Activated naive CD8-positive, alpha-beta T cell treated with anti-CD3 and anti-CD28 coated beads for 36 hours (primary cell): ENCODE results near the gene DOCK11. TPM values are rescaled to one million over a fixed set of nuclear protein-coding genes. Genes with fewer than 3 reads are reported as not detected.

Experiments
- DNase-seq: peaks from one replicate; pipeline ENCODE4 v3.0.0; 2021
- H3K27ac Mint-ChIP-seq: one replicate; pipeline ENCODE4 v1.8.0; 2022; ENCODE audit warnings: mild to moderate bottlenecking, moderate library complexity, mixed read lengths
- H3K27me3 Mint-ChIP-seq: one replicate; pipeline ENCODE4 v1.8.0; 2022; ENCODE audit warnings: mild to moderate bottlenecking, mixed read lengths
- H3K36me3 Mint-ChIP-seq: one replicate; pipeline ENCODE4 v1.8.0; 2021; ENCODE audit warnings: mild to moderate bottlenecking, mixed read lengths
- H3K4me1 Mint-ChIP-seq: one replicate; pipeline ENCODE4 v1.8.0; 2021; ENCODE audit warnings: mixed read lengths
- H3K4me3 Mint-ChIP-seq: one replicate; pipeline ENCODE4 v1.8.0; 2022; ENCODE audit warnings: mild to moderate bottlenecking, moderate library complexity, mixed read lengths
- H3K9me3 Mint-ChIP-seq: one replicate; pipeline ENCODE4 v1.8.0; 2022; ENCODE audit warnings: mixed read lengths
- total RNA-seq, 2 experiments: library from RNA; stranded (reverse); gene quantifications; one replicate each; pipeline ENCODE4 v1.2.3, GENCODE V29; 2021

Gene DOCK11
- total RNA-seq, 2 experiments from 2014 or later: 44.7 to 47.3 TPM

DNA sequence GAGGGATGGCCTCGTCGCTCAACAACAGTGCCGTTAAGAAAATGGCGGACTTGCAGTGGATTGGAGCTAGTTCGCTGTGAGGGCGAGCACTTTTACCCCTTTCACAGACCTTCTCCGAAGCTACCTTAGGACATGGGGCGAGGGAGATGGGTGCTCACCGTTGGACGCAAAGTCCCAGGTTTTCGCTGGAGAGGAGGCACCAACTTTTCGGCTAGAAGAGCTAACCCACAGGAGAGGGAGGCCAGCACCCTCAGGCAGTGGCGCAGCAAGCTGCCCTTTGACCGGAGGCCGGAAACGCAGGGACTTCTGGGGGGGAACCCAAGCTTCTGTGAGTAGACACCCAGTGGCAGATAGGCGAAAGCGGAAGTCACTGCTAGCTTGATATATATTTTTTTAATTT is 138.7 kb downstream of the DOCK11 start:
- no peak overlapping the region for H3K4me3 Mint-ChIP-seq
- H3K9me3 Mint-ChIP-seq: no peaks in the 10 kb centered on the region
- no peak overlapping the region for H3K27ac Mint-ChIP-seq
- no peaks in the 10 kb centered on the region for H3K27me3 Mint-ChIP-seq
- no peak for DNase-seq
- H3K36me3 Mint-ChIP-seq: peaks cover 10% of the 10 kb centered on the region
- peaks cover 3% of the 10 kb centered on the region for H3K4me1 Mint-ChIP-seq

DNA sequence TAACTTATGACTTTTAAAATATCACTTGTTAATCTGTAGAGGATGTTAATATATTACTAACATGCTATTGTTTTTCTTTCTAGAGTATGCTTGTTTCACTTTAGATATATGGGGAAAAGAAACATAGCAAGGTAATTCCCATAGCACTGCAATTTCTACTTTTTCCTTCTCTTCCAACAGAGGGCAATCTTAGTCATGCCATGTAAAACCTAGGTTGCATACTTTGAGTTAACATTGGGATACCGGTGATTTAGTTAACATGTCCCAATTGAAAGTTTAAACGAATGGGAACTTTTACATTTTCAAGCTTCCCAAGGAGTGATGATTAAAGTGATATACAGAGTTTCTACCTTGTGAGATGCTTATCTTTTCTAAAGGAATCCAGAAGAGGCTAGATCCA is 142.4 kb downstream of the DOCK11 start:
- Mint-ChIP-seq H3K4me1 (no peaks in the 10 kb centered on the region), H3K4me3 (no peak overlapping the region), H3K27me3 (no peaks in the 10 kb centered on the region), H3K27ac (no peak overlapping the region), H3K9me3 (no peaks in the 10 kb centered on the region), H3K36me3 (peaks cover 2% of the 10 kb centered on the region)
- no peak for DNase-seq

DNA sequence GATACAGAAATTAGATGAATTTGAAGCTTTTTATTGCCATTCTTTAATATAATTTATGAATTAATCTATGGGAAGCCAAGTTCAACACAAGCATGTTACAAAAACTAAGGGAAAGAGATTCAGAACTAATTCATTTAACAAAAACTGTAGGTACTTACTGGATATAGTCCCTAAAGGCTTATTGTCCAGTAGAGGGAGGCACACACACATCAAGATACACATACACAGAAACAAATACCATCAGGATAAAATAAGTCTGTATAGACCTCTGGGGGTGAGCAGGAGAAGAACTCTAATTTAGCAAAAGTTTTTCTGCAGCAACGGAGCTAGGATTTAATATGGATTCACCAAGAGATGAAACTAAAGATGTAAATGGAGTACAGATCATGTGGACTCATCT is 148.8 kb downstream of the DOCK11 start:
- no peak overlapping the region for H3K4me3 Mint-ChIP-seq
- no peaks in the 10 kb centered on the region for H3K4me1 Mint-ChIP-seq
- peak overlapping the region; percentile 57 for H3K27ac Mint-ChIP-seq
- no peaks in the 10 kb centered on the region for H3K9me3 Mint-ChIP-seq
- DNase-seq: no peak
- H3K27me3 Mint-ChIP-seq: no peaks in the 10 kb centered on the region
- no peaks in the 10 kb centered on the region for H3K36me3 Mint-ChIP-seq

DNA sequence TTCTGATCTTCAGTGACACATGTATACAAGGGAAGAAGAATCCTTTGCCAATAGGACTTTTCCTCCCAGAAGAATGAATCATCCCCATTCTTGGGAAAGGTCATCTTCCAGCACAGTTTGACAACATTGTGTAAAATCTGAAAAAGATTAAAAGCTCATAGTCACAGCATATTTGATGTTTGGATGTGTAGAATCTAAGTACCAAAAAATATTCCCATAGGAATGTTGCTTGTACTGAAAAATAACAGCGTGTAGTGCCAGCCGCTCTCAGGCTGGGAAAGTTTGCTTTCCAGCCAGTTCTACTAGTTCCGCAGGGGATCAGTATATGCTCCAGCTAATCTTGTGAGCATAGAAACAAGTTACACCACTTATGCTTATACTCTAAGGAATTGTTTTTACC is 157.1 kb downstream of the DOCK11 start:
- H3K27me3 Mint-ChIP-seq: no peaks in the 10 kb centered on the region
- no peaks in the 10 kb centered on the region for H3K9me3 Mint-ChIP-seq
- H3K4me3 Mint-ChIP-seq: no peak overlapping the region
- no peaks in the 10 kb centered on the region for H3K4me1 Mint-ChIP-seq
- no peak overlapping the region for H3K27ac Mint-ChIP-seq
- H3K36me3 Mint-ChIP-seq: peaks cover 2% of the 10 kb centered on the region
- DNase-seq: no peak

DNA sequence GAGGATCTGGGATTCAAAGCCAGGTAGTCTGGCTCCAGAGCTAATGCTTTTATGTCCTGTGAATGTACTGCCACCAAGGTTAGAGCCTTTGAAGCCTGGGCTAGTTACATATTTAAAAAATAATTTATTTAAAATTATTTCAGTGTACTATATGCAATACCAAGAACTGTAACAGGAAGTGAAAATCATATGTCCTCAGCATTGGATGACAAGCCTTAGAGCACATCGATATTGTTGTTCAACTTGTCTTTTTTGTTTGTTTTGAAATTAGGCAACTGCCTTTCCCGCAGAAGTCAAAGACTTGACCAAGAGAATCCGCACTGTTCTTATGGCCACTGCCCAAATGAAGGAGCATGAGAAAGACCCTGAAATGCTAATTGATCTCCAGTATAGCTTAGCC is 158.7 kb downstream of the DOCK11 start:
- DNase-seq: no peak
- no peak overlapping the region for H3K4me3 Mint-ChIP-seq
- no peak overlapping the region for H3K27ac Mint-ChIP-seq
- H3K36me3 Mint-ChIP-seq: peaks cover 3% of the 10 kb centered on the region
- no peaks in the 10 kb centered on the region for H3K4me1 Mint-ChIP-seq
- H3K9me3 Mint-ChIP-seq: no peaks in the 10 kb centered on the region
- no peaks in the 10 kb centered on the region for H3K27me3 Mint-ChIP-seq

DNA sequence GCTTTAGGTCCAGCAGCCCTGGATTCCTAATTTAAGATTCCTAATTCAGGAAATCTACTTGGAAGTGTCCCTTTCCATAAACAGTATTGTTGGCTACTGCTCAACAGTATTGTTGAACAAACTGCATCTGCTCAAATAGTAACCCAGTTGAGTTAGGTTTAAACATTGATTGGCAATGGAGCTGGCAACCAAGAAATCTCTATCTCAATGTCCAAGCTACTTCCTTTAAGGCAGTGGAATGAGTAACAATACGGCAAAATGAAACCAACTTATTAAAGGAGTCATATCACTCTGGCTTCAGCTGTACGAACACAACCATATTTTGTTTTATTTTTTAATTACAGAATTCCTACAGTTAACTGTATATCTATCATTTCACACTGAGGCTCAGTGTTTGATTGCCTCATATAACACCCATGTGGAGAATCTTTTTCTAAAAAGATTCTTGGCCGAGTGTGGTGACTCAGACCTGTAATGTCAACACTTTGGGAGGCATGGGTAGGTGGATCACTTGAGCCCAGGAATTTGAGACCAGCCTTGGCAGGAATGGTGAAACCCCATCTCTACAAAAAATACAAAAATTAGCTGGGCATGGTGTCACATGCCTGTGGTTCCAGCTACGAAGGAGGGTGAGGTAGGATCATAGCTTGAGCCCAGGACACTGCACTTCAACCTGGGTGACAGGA is 160.1 kb downstream of the DOCK11 start:
- no peak overlapping the region for H3K4me3 Mint-ChIP-seq
- H3K9me3 Mint-ChIP-seq: no peaks in the 10 kb centered on the region
- H3K4me1 Mint-ChIP-seq: no peaks in the 10 kb centered on the region
- DNase-seq: no peak
- H3K27ac Mint-ChIP-seq: no peak overlapping the region
- no peaks in the 10 kb centered on the region for H3K27me3 Mint-ChIP-seq
- peaks cover 3% of the 10 kb centered on the region for H3K36me3 Mint-ChIP-seq

DNA sequence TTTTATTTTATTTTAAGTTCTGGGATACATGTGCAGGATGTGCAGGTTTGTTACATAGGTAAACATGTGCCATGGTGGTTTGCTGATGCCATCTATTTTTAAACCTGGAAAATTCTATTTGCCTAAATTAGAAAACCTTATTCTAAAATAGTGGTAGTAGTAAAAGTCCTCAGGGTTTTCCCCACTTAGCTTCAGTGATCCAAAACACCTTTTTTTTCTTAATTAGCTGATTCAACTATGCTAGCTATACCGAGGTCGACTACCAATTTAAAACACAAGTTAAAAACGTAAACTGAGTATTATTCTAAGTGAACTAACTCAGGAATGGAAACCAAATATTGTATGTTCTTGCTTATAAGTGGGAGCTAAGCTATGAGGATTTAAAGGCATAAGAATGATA is 161.8 kb downstream of the DOCK11 start:
- no peaks in the 10 kb centered on the region for H3K27me3 Mint-ChIP-seq
- H3K27ac Mint-ChIP-seq: no peak overlapping the region
- no peaks in the 10 kb centered on the region for H3K9me3 Mint-ChIP-seq
- DNase-seq: no peak
- H3K4me3 Mint-ChIP-seq: no peak overlapping the region
- peaks cover 8% of the 10 kb centered on the region for H3K36me3 Mint-ChIP-seq
- H3K4me1 Mint-ChIP-seq: no peaks in the 10 kb centered on the region

DNA sequence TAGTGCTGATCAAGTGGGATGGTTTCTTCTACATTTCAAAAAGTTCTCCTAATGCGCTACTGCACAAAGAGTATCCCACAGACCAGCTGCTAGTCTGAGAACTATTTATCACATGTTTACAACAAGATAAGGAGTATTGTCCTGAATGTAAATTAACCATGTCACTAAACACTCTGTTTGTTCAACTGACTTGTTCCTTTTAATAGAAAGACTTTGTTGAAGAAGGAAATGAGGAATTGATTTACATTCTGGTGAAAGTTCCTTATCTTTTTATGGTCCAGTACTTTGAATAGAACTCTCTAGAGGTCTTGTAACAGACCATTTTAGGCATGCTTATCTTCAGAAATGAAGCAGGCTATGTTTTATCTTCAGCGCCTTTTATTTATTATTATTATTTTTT is 164.5 kb downstream of the DOCK11 start:
- Mint-ChIP-seq H3K9me3 (no peaks in the 10 kb centered on the region), H3K4me1 (no peaks in the 10 kb centered on the region), H3K27ac (no peak overlapping the region), H3K27me3 (no peaks in the 10 kb centered on the region), H3K4me3 (no peak overlapping the region), H3K36me3 (peaks cover 8% of the 10 kb centered on the region)
- no peak for DNase-seq

DNA sequence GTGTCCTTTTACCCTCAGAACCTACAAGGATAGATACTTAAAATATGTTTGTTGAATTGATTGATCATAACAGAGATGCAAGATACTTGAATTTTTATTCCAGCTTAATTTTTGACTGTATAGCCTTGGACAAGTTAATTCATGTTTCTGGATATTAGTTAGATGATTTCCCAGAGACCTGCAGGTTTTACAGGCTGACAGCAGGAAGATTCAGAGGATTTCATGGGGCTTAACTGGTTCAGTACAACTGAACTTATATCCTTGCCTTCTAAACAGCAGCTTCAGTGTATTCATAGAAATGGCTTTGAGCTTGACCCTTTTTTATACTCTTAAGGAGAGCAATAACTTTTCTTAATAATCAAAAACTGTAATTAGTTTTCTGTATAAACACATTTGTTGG is 169.6 kb downstream of the DOCK11 start:
- Mint-ChIP-seq H3K27ac (no peak overlapping the region), H3K36me3 (peaks cover 7% of the 10 kb centered on the region), H3K4me3 (no peak overlapping the region)

DNA sequence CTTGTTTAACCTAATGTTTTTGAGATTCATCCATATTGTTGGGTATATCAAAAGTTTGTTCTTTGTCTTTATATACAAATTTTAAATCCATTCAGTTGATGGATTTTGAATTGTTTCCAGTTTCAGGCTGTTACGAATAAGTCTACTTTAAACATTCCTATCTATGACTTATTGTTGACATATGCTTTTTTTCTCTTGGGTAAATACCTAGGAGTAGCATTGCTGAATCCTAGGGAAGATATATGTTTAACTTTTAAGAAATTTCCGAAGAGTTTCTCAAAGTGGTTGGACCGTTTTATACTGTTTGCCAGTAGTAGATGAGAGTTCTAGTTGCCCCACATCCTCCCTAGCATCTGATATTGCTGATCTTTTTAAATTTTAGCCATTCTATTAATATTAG is 170.9 kb downstream of the DOCK11 start:
- Mint-ChIP-seq H3K4me3 (no peak overlapping the region), H3K36me3 (peaks cover 5% of the 10 kb centered on the region), H3K27ac (no peak overlapping the region), H3K9me3 (no peaks in the 10 kb centered on the region), H3K27me3 (no peaks in the 10 kb centered on the region), H3K4me1 (no peaks in the 10 kb centered on the region)
- no peak for DNase-seq

More for the DNA sequence above, 169.6 kb downstream of the DOCK11 start:
- Mint-ChIP-seq H3K9me3 (no peaks in the 10 kb centered on the region), H3K4me1 (no peaks in the 10 kb centered on the region), H3K27me3 (no peaks in the 10 kb centered on the region)
- no peak for DNase-seq

DNA sequence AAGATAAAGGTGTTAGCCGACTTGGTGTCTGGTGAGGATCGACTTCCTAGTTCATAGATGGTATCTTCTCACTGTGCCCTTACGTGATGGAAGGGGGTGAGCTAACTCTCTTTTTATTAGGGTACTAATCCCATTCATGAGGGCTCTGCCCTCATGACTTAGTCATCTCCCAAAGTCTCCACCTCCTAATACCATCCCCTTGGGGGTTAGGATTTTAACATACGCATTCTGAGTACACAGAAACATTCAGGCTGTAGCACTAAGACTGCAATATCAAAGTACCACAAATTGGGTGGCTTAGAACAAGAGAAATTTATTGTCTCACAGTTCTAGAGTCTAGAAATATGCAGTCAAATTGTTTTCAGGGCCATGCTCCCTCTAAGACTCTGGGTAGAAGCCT is 173.8 kb downstream of the DOCK11 start:
- H3K4me1 Mint-ChIP-seq: no peaks in the 10 kb centered on the region
- H3K4me3 Mint-ChIP-seq: no peak overlapping the region
- H3K9me3 Mint-ChIP-seq: no peaks in the 10 kb centered on the region
- DNase-seq: no peak
- no peak overlapping the region for H3K27ac Mint-ChIP-seq
- H3K36me3 Mint-ChIP-seq: no peaks in the 10 kb centered on the region
- H3K27me3 Mint-ChIP-seq: no peaks in the 10 kb centered on the region

DNA sequence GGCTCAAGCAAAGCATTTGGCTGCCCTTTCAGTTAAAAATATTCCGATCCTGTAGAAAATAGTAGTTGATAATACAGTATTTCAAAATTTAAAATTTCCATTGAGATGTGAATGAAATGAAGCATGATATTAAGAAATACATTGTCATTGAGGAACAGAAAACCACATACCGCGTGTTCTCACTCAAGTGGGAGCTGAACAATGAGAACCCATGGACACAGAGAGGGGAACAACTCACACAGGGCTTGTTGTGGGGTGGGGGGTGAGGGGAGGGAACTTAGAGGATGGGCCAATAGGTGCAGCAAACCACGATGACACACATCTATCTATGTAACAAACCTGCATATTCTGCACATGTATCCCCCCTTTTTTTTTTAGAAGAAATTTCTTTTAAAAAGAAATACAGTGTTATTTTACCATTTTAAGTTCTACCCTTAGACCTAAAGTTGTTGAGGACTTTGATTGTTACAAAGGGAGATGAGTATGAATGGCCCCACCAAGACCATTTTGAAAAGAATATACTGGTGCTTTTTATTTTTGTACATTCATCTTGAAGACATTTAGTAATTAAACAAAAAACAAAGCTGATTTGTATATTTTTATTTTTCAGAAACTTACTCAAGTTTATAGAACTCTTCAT is 179.8 kb downstream of the DOCK11 start:
- Mint-ChIP-seq H3K4me3 (no peak overlapping the region), H3K27me3 (no peaks in the 10 kb centered on the region), H3K4me1 (peaks cover 1% of the 10 kb centered on the region), H3K36me3 (no peaks in the 10 kb centered on the region), H3K9me3 (no peaks in the 10 kb centered on the region), H3K27ac (no peak overlapping the region)
- DNase-seq: no peak

DNA sequence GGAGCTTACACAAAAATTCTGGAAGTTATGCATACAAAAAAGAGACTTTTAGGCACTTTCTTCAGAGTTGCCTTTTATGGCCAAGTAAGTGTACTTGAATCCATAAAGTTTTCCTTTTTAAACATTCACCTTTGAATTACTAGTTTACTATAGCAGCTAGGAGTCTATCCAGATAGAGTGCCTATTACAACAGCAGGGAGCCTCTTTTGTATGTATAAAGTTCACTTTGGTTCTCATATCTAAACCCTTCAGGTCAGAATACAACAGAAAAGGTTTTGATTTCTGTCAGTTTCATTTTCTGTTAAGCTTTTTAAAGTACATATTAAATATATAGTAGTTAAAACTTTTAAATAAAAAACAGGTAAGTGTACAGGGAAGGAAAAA is 180.3 kb downstream of the DOCK11 start:
- Mint-ChIP-seq H3K4me3 (no peak overlapping the region), H3K36me3 (no peaks in the 10 kb centered on the region), H3K27me3 (no peaks in the 10 kb centered on the region), H3K27ac (no peak overlapping the region), H3K9me3 (no peaks in the 10 kb centered on the region), H3K4me1 (peaks cover 1% of the 10 kb centered on the region)
- no peak for DNase-seq

DNA sequence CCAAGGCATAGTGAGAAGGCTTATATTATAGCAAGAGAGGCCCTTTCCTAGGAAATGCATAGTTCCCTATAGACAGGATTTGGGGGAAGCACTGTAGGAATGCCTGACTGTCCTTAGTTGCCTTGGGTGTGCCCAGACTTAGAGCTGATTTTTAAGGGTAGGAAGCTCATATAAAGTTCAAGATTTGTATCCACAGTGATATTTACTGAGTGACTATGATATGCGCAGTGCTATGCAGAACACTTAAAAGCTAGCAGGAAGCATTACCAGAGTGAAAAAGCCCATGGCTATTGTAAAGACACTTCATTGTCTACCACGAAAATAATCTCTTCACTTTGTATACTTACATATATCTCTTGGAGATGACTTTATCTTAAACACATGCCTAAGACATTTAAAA is 181.7 kb downstream of the DOCK11 start:
- H3K4me3 Mint-ChIP-seq: no peak overlapping the region
- H3K27ac Mint-ChIP-seq: no peak overlapping the region
- H3K9me3 Mint-ChIP-seq: no peaks in the 10 kb centered on the region
- H3K36me3 Mint-ChIP-seq: no peaks in the 10 kb centered on the region
- peaks cover 1% of the 10 kb centered on the region for H3K4me1 Mint-ChIP-seq
- no peak for DNase-seq
- no peaks in the 10 kb centered on the region for H3K27me3 Mint-ChIP-seq

DNA sequence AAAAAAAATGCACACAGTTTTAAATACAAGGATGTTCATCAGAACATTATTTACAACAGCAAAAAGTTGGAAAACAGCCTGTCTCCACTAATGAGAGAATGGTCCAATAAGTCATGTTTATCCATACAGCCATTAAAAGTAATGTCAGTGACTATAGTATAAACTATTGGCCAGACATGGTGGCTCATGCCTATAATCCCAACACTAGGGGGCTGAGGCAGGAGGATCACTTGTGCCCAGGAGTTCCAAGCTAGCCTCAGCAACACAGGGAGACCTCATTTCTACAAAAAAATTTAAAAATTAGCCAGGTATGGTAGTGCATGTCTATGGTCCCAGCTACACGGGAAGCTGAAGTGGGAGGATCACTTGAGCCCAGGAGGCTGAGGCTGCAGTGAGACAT is 183.7 kb downstream of the DOCK11 start:
- H3K4me1 Mint-ChIP-seq: peaks cover 1% of the 10 kb centered on the region
- no peaks in the 10 kb centered on the region for H3K9me3 Mint-ChIP-seq
- H3K27me3 Mint-ChIP-seq: no peaks in the 10 kb centered on the region
- H3K36me3 Mint-ChIP-seq: no peaks in the 10 kb centered on the region
- no peak for DNase-seq
- no peak overlapping the region for H3K27ac Mint-ChIP-seq
- H3K4me3 Mint-ChIP-seq: no peak overlapping the region

DNA sequence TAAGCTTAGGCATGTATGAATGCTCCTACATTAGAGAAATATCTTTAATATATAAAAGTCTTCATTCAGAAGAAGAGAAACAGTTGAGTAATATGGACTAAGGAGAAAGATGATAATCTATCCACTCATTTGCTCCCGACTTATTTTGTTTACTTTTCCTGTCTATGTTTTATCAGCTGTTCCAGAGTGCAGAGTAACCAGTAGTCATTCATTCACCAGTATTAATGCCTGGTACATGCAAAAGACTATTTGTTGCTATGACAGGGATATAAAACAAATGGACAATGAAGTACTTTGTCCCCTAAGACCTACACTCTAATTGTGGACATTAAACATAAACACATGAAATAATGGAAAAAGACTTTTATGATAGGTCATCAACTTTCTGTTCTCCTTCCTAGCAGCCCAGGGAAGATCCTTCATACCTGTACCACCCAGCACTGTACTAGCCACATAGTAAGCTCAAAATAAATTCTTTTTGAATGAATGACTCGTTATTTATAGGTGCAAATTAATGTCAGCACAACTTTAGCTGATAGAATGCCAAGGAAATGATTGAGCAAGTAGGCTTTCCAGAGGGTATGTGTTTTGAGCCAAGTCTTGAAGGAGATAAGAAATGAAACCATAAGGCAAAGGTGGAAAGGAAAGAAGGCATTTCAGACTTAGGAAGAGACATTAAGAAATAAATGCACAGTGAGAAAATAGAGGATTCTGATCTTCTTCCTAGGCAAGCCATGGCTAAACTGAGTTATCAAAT is 186.8 kb downstream of the DOCK11 start:
- no peak for DNase-seq
- Mint-ChIP-seq H3K27ac (no peak overlapping the region), H3K27me3 (no peaks in the 10 kb centered on the region), H3K9me3 (no peaks in the 10 kb centered on the region), H3K4me1 (no peaks in the 10 kb centered on the region), H3K4me3 (no peak overlapping the region), H3K36me3 (peaks cover 5% of the 10 kb centered on the region)
